ENCODE measurements around the gene TAF10. TPM values are rescaled to one million over a fixed set of nuclear protein-coding genes. Genes with fewer than 3 reads are reported as not detected.
A peak's percentile ranks its signal among the peaks of the same experiment; 100 is the strongest.

TAF10 gene
- total and polyA plus RNA-seq, 2 of the 13 experiments (the other 11 are each of a cell fraction or from before 2014, with no cell fraction given) = 71.3 to 134 TPM

DNA sequence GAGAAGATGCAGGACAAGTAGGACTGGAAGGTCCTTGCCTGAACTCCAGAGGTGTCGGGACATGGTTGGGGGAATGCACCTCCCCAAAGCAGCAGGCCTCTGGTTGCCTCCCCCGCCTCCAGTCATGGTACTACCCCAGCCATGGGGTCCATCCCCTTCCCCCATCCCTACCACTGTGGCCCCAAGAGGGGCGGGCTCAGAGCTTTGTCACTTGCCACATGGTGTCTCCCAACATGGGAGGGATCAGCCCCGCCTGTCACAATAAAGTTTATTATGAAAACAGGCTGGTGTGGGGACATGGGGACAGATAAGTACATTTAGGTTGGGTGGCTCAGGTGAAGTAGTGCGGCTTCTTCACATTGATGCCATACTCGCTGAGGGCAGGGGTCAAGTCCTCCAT lies 1.4 kb downstream of the TAF10 start (continued):
- TF ChIP-seq PBX2 (CRISPR knock-in tag; IDR thresholded peaks at IDR 0.05) = no peak

DNA sequence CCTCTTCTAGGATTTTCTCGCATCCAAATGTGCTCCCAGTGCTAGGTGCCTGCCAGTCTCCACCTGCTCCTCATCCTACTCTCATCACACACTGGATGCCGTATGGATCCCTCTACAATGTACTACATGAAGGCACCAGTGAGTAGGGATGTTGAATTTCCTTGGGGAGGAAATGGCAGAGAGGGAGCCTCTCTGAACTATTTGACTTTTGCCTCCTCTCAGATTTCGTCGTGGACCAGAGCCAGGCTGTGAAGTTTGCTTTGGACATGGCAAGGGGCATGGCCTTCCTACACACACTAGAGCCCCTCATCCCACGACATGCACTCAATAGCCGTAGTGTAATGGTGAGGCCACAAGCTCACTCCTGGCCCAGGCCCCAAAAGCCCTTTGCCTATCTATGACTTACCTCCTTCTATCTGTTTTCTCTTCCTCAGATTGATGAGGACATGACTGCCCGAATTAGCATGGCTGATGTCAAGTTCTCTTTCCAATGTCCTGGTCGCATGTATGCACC lies 2.5 kb downstream of the TAF10 start:
- Histone ChIP-seq H3K9me3 (ENCODE audit: low read length) (no peaks in the 10 kb centered on the region), H3K27ac (ENCODE audit: extremely low read length, insufficient read depth, low read length) (no peak overlapping the region), H3K4me2 (ENCODE audit: low read depth, low read length) (no peak overlapping the region), H3K4me1 (ENCODE audit: insufficient read depth, low read length) (peaks cover 61% of the 10 kb centered on the region), H3K36me3 (replicated peaks in 1 of 2; ENCODE audit: control insufficient read depth in 1 of 2, insufficient read depth in 2 of 2, low read length in 2 of 2) (peaks cover 21 to 38% of the 10 kb centered on the region in 2 experiments), H2AFZ (ENCODE audit: low read length) (no peak overlapping the region), H3K4me3 (replicated peaks in 1 of 3; ENCODE audit: insufficient read depth in 1 of 3, low read depth in 2 of 3, low read length in 3 of 3) (no peak overlapping the region), H3K9ac (ENCODE audit: insufficient read depth, low read depth, low read length) (no peak overlapping the region), H4K20me1 (ENCODE audit: insufficient read depth, low read length) (no peaks in the 10 kb centered on the region), H3K27me3 (ENCODE audit: control insufficient read depth in 1 of 2, insufficient read depth in 2 of 2, low read length in 2 of 2) (no peaks in the 10 kb centered on the region), H3K79me2 (ENCODE audit: insufficient read depth, low read length) (peaks cover 32% of the 10 kb centered on the region)
- CTCF ChIA-PET (ENCODE audit: low intra/inter-chr PET ratio, low total read pairs) = no interaction called here
- TF ChIP-seq POLR2A (IDR thresholded peaks at IDR 0.05; ENCODE audit: insufficient read depth in 1 of 2, low read depth in 2 of 2, low read length in 2 of 2) (0 out of 4 replicates have a peak, but pooled peaks of 1 of the 2 experiments have one; percentile 11), HOXA7 (CRISPR knock-in tag; IDR thresholded peaks at IDR 0.05) (no peak)
- ATAC-seq = no peak
- in situ Hi-C loops (cut with HindIII; ENCODE audit: extremely low pct_ligation_motif_present, low pct_unique_long_range_greater_than_20kb) (loop anchor here (10.0 kb wide), 1 partner anchor 125 kb away; the partner anchor contains the start of genes ARFIP2 and TIMM10B), intact Hi-C loops (cut with micrococcal nuclease; ENCODE audit: unreplicated experiment) (loop anchor here (5.0 kb wide), 1 partner anchor 127 kb away; the partner anchor contains the start of genes ARFIP2 and TIMM10B)
- FAIRE-seq = no peak
- WGBS (ENCODE audit: low lambda C conversion rate) = 84% methylated on average over 8 of the region's 8 CpGs
- POLR2A ChIA-PET = interaction anchor here (2.1 kb wide), 1 partner anchor 9 kb away, joined by 6 read pairs; the partner anchor contains the start of gene TPP1
- BruUV-seq (replicated peaks) = no TSS peak
- no peak for DNase-seq (ENCODE audit: low spot score)

- no peak overlapping the region for H3K27ac ChIP-seq (ENCODE audit: extremely low read length, insufficient read depth, low read length)
- in situ Hi-C loops (cut with HindIII; ENCODE audit: extremely low pct_ligation_motif_present, low pct_unique_long_range_greater_than_20kb) = loop anchor here (10.0 kb wide), 1 partner anchor 124 kb away; the partner anchor contains the start of genes ARFIP2 and TIMM10B
- H3K4me2 ChIP-seq (ENCODE audit: low read depth, low read length) = no peak overlapping the region
- ATAC-seq = no peak
- WGBS (ENCODE audit: low lambda C conversion rate) = 92% methylated on average over 14 of the region's 14 CpGs
- intact Hi-C loops (cut with micrococcal nuclease; ENCODE audit: unreplicated experiment) = no loop called here
- peaks cover 21 to 37% of the 10 kb centered on the region in 2 experiments for H3K36me3 ChIP-seq (replicated peaks in 1 of 2; ENCODE audit: control insufficient read depth in 1 of 2, insufficient read depth in 2 of 2, low read length in 2 of 2)
- no peak overlapping the region for H2AFZ ChIP-seq (ENCODE audit: low read length)
- no peak for FAIRE-seq
- BruUV-seq (replicated peaks) = no TSS peak
- H3K79me2 ChIP-seq (ENCODE audit: insufficient read depth, low read length) = peaks cover 36% of the 10 kb centered on the region
- H3K9ac ChIP-seq (ENCODE audit: insufficient read depth, low read depth, low read length) = no peak overlapping the region
- no peak overlapping the region for H3K4me3 ChIP-seq (replicated peaks in 1 of 3; ENCODE audit: insufficient read depth in 1 of 3, low read depth in 2 of 3, low read length in 3 of 3)
- no peaks in the 10 kb centered on the region; a peak in 1 of 5 replicates for H3K27me3 ChIP-seq (ENCODE audit: control insufficient read depth in 1 of 2, insufficient read depth in 2 of 2, low read length in 2 of 2)
- no peaks in the 10 kb centered on the region for H3K9me3 ChIP-seq (ENCODE audit: low read length)
- H3K4me1 ChIP-seq (ENCODE audit: insufficient read depth, low read length) = peaks cover 61% of the 10 kb centered on the region
- CTCF ChIA-PET (ENCODE audit: low intra/inter-chr PET ratio, low total read pairs) = no interaction called here
- H4K20me1 ChIP-seq (ENCODE audit: insufficient read depth, low read length) = no peaks in the 10 kb centered on the region
- POLR2A ChIA-PET = interaction anchor here (2.1 kb wide), 1 partner anchor 10 kb away, joined by 6 read pairs; the partner anchor contains the start of gene TPP1
- no peak for DNase-seq (ENCODE audit: low spot score)
- TF ChIP-seq SP1 (IDR thresholded peaks at IDR 0.05) = no peak
- TF ChIP-seq SP1 (CRISPR knock-in tag; IDR thresholded peaks at IDR 0.05) = no peak
- TF ChIP-seq KDM5A (IDR thresholded peaks at IDR 0.05; ENCODE audit: borderline replicate concordance, low read length) = no peak
- TF ChIP-seq RORA (CRISPR knock-in tag; IDR thresholded peaks at IDR 0.05) = no peak
- TF ChIP-seq SRF (IDR thresholded peaks at IDR 0.05; ENCODE audit: low read depth, low read length) = no peak
- TF ChIP-seq FOSL2 (CRISPR knock-in tag; IDR thresholded peaks at IDR 0.05) = no peak
- no peak for TF ChIP-seq ZNF383 (CRISPR knock-in tag; IDR thresholded peaks at IDR 0.05; ENCODE audit: borderline replicate concordance)
- TF ChIP-seq ZNF549 (CRISPR knock-in tag; IDR thresholded peaks at IDR 0.05) = no peak
- no peak for TF ChIP-seq POLR2AphosphoS2 (IDR thresholded peaks at IDR 0.05; ENCODE audit: low read depth, low read length)
- TF ChIP-seq ZFP37 (CRISPR knock-in tag; IDR thresholded peaks at IDR 0.05; ENCODE audit: borderline replicate concordance) = no peak
- no peak for TF ChIP-seq REXO4 (CRISPR knock-in tag; IDR thresholded peaks at IDR 0.05; ENCODE audit: borderline replicate concordance)
- TF ChIP-seq ATAD3A (CRISPR knock-in tag; IDR thresholded peaks at IDR 0.05) = no peak
- no peak for TF ChIP-seq IRX3 (CRISPR knock-in tag; IDR thresholded peaks at IDR 0.05; ENCODE audit: borderline replicate concordance, low read depth)
These were observed 3.1 kb downstream of the TAF10 start for GRCh38 chr11:6608726-6609501.

All from HepG2 (cell line).